ENCODE measurements around the gene CD247.

CD247 gene

GRCh38 chr1:167431909-167432650, 86.2 kb downstream of the CD247 start:
- no peak for DNase-seq

- no peak for DNase-seq
Measured at GRCh38 chr1:167431261-167431908, 86.9 kb downstream of the CD247 start.

GRCh38 chr1:167430849-167431242, 87.5 kb downstream of the CD247 start:
- DNase-seq, result no peak

- DNase-seq, result peak; percentile 14
Measured at GRCh38 chr1:167430134-167430848, 88.0 kb downstream of the CD247 start.

- no peak for DNase-seq
Measured at GRCh38 chr1:167429612-167430011, 88.7 kb downstream of the CD247 start.

- DNase-seq, result no peak
Measured at GRCh38 chr1:167428395-167428794, 89.9 kb downstream of the CD247 start.

- no peak for DNase-seq
Measured at GRCh38 chr1:167427848-167428247, 90.5 kb downstream of the CD247 start.

GRCh38 chr1:167426716-167427115, 91.6 kb downstream of the CD247 start:
- no peak for DNase-seq

GRCh38 chr1:167425482-167425881, 92.8 kb downstream of the CD247 start:
- DNase-seq, result no peak

- DNase-seq, result no peak
Measured at GRCh38 chr1:167423684-167424619, 94.4 kb downstream of the CD247 start.

- DNase-seq, result no peak
Measured at GRCh38 chr1:167420510-167420909, 97.8 kb downstream of the CD247 start.

- DNase-seq, result no peak
Measured at GRCh38 chr1:167419245-167419644, 99.1 kb downstream of the CD247 start.

GRCh38 chr1:167418391-167418790, 99.9 kb downstream of the CD247 start:
- no peak for DNase-seq

- DNase-seq, result no peak
Measured at GRCh38 chr1:167416506-167416905, 101.8 kb downstream of the CD247 start.

GRCh38 chr1:167413328-167413727, 105.0 kb downstream of the CD247 start:
- DNase-seq, result no peak

GRCh38 chr1:167412920-167413319, 105.4 kb downstream of the CD247 start:
- no peak for DNase-seq

- no peak for DNase-seq
Measured at GRCh38 chr1:167412072-167412471, 106.3 kb downstream of the CD247 start.

GRCh38 chr1:167409183-167409582, 109.1 kb downstream of the CD247 start:
- DNase-seq, result no peak

- no peak for DNase-seq
Measured at GRCh38 chr1:167408355-167408754, 110.0 kb downstream of the CD247 start.

GRCh38 chr1:167404908-167405307, 113.4 kb downstream of the CD247 start:
- no peak for DNase-seq

- DNase-seq, result no peak
Measured at GRCh38 chr1:167404161-167404888, 114.0 kb downstream of the CD247 start.

GRCh38 chr1:167401260-167401873, 117.0 kb downstream of the CD247 start:
- no peak for DNase-seq

Data from NCI-H1694 (cell line).